GM21825 (cell line): ENCODE data around the gene COL18A1.

Experiments
- ATAC-seq: cut with Tn5 transposase; IDR thresholded peaks from one replicate; pipeline ENCODE4 v1.9.1; 2021; ENCODE audit warnings: mild to moderate bottlenecking, moderate library complexity; ENCODE audit not compliant: unreplicated experiment

COL18A1 gene

GRCh38 chr21:45381865-45382696, 22.9 kb upstream of the COL18A1 start:
- ATAC-seq, result no peak

GRCh38 chr21:45382697-45382997, 22.3 kb upstream of the COL18A1 start:
- ATAC-seq, result no peak

- ATAC-seq, result no peak
These were observed 21.8 kb upstream of the COL18A1 start for GRCh38 chr21:45383111-45383614.

GRCh38 chr21:45383615-45384201, 21.3 kb upstream of the COL18A1 start:
- ATAC-seq, result no peak

- ATAC-seq, result no peak
These were observed 20.1 kb upstream of the COL18A1 start for GRCh38 chr21:45384656-45385548.

GRCh38 chr21:45385549-45386050, 19.4 kb upstream of the COL18A1 start:
- ATAC-seq, result no peak

- no peak for ATAC-seq
These were observed 18.6 kb upstream of the COL18A1 start for GRCh38 chr21:45386336-45386727.

GRCh38 chr21:45386728-45387371, 18.1 kb upstream of the COL18A1 start:
- ATAC-seq, result no peak

GRCh38 chr21:45387506-45387905, 17.5 kb upstream of the COL18A1 start:
- ATAC-seq, result no peak

GRCh38 chr21:45388011-45388521, 16.9 kb upstream of the COL18A1 start:
- ATAC-seq, result no peak

GRCh38 chr21:45388611-45389296, 16.2 kb upstream of the COL18A1 start:
- no peak for ATAC-seq

GRCh38 chr21:45390121-45390751, 14.7 kb upstream of the COL18A1 start:
- no peak for ATAC-seq

- no peak for ATAC-seq
These were observed 13.9 kb upstream of the COL18A1 start for GRCh38 chr21:45390831-45391742.

- ATAC-seq, result no peak
These were observed 13.0 kb upstream of the COL18A1 start for GRCh38 chr21:45391743-45392572.

GRCh38 chr21:45392573-45392971, 12.4 kb upstream of the COL18A1 start:
- ATAC-seq, result no peak

- ATAC-seq, result no peak
These were observed 11.9 kb upstream of the COL18A1 start for GRCh38 chr21:45393021-45393420.

- ATAC-seq, result no peak
These were observed 10.9 kb upstream of the COL18A1 start for GRCh38 chr21:45393833-45394638.
